SU-DHL-6 (cell line): ENCODE results near the gene SLC11A1.

Experiments used
- EZH2phosphoT487 ChIP-seq: fragments of 200-600 bp; sonication (generic), shearing (Covaris generic); conservative IDR thresholded peaks from 2 replicates; pipeline ENCODE4 v1.6.1; 2018; ENCODE audit warnings: mild to moderate bottlenecking, antibody characterized with exemption, low read length, moderate library complexity, mixed read lengths
- TF ChIP-seq, protein P1 (sequence below): fragments of 200-600 bp; sonication (generic); IDR thresholded peaks from one replicate; pipeline ENCODE4 v1.5.1; 2017; ENCODE audit warnings: antibody characterized with exemption, mild to moderate bottlenecking, low read length, moderate library complexity; ENCODE audit not compliant: insufficient read depth, poor library complexity, severe bottlenecking

DNA sequence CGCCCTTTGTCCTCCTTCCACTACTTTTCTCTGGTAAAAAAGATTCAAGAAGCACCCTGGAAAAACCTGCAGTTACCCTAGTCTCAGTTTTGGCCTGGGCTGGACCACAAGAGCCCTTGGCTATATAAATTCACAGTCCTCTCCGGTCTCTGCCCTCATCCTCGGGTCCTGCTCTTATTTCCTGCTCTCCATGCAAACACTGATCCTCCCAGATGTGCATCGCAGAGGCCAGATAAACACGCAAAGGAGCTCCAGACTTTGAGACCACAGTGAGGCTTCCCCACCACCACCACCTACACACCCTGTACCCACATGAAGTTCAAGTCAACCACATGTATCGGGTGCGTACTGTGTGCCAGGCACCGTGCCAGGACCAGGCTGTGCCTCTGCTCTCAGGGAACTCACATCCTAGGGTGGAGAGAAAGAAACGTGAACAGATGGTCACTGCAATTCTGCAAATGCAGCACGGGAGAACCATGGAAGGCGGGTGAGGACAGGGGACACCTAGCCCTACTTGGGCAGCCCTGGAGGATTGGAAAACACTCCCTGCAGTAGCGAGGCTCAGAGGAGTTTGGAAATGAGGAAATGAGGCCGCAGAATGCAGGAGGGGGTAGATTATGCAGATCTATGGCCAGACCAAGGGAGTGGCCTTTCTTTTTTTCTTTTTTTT, 25.0 kb downstream of the SLC11A1 start:
- TF ChIP-seq, protein P1, sequence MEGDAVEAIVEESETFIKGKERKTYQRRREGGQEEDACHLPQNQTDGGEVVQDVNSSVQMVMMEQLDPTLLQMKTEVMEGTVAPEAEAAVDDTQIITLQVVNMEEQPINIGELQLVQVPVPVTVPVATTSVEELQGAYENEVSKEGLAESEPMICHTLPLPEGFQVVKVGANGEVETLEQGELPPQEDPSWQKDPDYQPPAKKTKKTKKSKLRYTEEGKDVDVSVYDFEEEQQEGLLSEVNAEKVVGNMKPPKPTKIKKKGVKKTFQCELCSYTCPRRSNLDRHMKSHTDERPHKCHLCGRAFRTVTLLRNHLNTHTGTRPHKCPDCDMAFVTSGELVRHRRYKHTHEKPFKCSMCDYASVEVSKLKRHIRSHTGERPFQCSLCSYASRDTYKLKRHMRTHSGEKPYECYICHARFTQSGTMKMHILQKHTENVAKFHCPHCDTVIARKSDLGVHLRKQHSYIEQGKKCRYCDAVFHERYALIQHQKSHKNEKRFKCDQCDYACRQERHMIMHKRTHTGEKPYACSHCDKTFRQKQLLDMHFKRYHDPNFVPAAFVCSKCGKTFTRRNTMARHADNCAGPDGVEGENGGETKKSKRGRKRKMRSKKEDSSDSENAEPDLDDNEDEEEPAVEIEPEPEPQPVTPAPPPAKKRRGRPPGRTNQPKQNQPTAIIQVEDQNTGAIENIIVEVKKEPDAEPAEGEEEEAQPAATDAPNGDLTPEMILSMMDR, result no peak
- TF ChIP-seq EZH2phosphoT487, result no peak
